Neutrophil (primary cell): Measurements from ENCODE around the gene PSAP.

ENCODE experiments used
- H3K27ac ChIP-seq: fragments of 200-600 bp; sonication (generic); 2 replicates; pipeline ENCODE4 v1.5.1; 2016; ENCODE audit warnings: mild to moderate bottlenecking, moderate library complexity
- H3K27me3 ChIP-seq: fragments of 200-600 bp; sonication (generic); 2 replicates; pipeline ENCODE4 v1.6.0; 2016; ENCODE audit warnings: mild to moderate bottlenecking
- H3K36me3 ChIP-seq: fragments of 200-600 bp; sonication (generic); 2 replicates; pipeline ENCODE4 v1.5.1; 2017
- H3K4me1 ChIP-seq, 2 experiments: fragments of 200-600 bp in 1 of 2; sonication (generic) in 1 of 2; 1 replicate in 1 of 2; 2 replicates in 1 of 2; pipeline versions ENCODE4 v1.5.1 to v1.6.1; 2013 to 2016; ENCODE audit warnings: low read depth in 1 of 2, low read length in 1 of 2, mild to moderate bottlenecking in 1 of 2, moderate library complexity in 1 of 2; ENCODE audit not compliant: control insufficient read depth in 1 of 2, insufficient read depth in 1 of 2
- H3K4me3 ChIP-seq, 2 experiments: fragments of 200-600 bp in 1 of 2; sonication (generic) in 1 of 2; 1 replicate in 1 of 2; 2 replicates in 1 of 2; pipeline ENCODE4 v1.5.1; 2013 to 2016; ENCODE audit warnings: low read depth in 1 of 2, low read length in 1 of 2, mild to moderate bottlenecking in 1 of 2, moderate library complexity in 1 of 2
- H3K9me3 ChIP-seq: fragments of 200-600 bp; sonication (generic); 2 replicates; pipeline ENCODE4 v1.5.1; 2016
- CTCF ChIP-seq: fragments of 200-600 bp; sonication (generic); IDR thresholded peaks from 2 replicates; pipeline ENCODE4 v1.5.1; 2016; ENCODE audit warnings: antibody characterized with exemption

The PSAP gene

GRCh38 chr10:71817831-71818655, 33.0 kb downstream of the PSAP start:
- H3K27me3 ChIP-seq: no peaks in the 10 kb centered on the region
- peak overlapping the region; percentile 92 for H3K27ac ChIP-seq
- peak overlapping the region; percentile 54 to 55 for H3K4me3 ChIP-seq
- no peaks in the 10 kb centered on the region for H3K9me3 ChIP-seq
- peaks cover 96 to 100% of the 10 kb centered on the region in 2 experiments for H3K4me1 ChIP-seq
- no peak for TF ChIP-seq CTCF
- H3K36me3 ChIP-seq: peaks cover 99% of the 10 kb centered on the region

- peak overlapping the region; percentile 92 for H3K27ac ChIP-seq
- H3K36me3 ChIP-seq: peaks cover 99% of the 10 kb centered on the region
- H3K4me3 ChIP-seq: peak overlapping the region; percentile 54 to 55
- H3K27me3 ChIP-seq: no peaks in the 10 kb centered on the region
- TF ChIP-seq CTCF: no peak
- H3K4me1 ChIP-seq: peaks cover 96 to 100% of the 10 kb centered on the region in 2 experiments
- no peaks in the 10 kb centered on the region for H3K9me3 ChIP-seq
Observed at GRCh38 chr10:71816936-71817618, 34.0 kb downstream of the PSAP start.

- no peaks in the 10 kb centered on the region for H3K27me3 ChIP-seq
- TF ChIP-seq CTCF: no peak
- no peaks in the 10 kb centered on the region for H3K9me3 ChIP-seq
- H3K4me1 ChIP-seq: peaks cover 96 to 100% of the 10 kb centered on the region in 2 experiments
- peaks cover 93% of the 10 kb centered on the region for H3K36me3 ChIP-seq
- peak overlapping the region; percentile 92 for H3K27ac ChIP-seq
- peak overlapping the region in 1 of 2 experiments; percentile 54 for H3K4me3 ChIP-seq
Observed at GRCh38 chr10:71816421-71816851, 34.6 kb downstream of the PSAP start.

- Histone ChIP-seq H3K9me3 (no peaks in the 10 kb centered on the region), H3K4me1 (peaks cover 92 to 95% of the 10 kb centered on the region in 2 experiments), H3K4me3 (no peak overlapping the region), H3K27ac (peak overlapping the region; percentile 92), H3K27me3 (no peaks in the 10 kb centered on the region), H3K36me3 (peaks cover 90% of the 10 kb centered on the region)
- no peak for TF ChIP-seq CTCF
Observed at GRCh38 chr10:71815515-71816130, 35.4 kb downstream of the PSAP start.

- Histone ChIP-seq H3K27ac (peak overlapping the region; percentile 92), H3K4me3 (no peak overlapping the region), H3K36me3 (peaks cover 88% of the 10 kb centered on the region), H3K27me3 (no peaks in the 10 kb centered on the region), H3K9me3 (no peaks in the 10 kb centered on the region), H3K4me1 (peaks cover 86 to 89% of the 10 kb centered on the region in 2 experiments)
- TF ChIP-seq CTCF: no peak
Observed at GRCh38 chr10:71814922-71815411, 36.1 kb downstream of the PSAP start.
